ACHN (cell line): ENCODE data around the gene SPNS2.

Experiments used
- DNase-seq: peaks from one replicate; pipeline ENCODE4 v3.0.0-alpha.2; 2015
- in situ Hi-C: cut with HindIII; loops from 2 replicates; pipeline ENCODE4 v1.10.0; 2017; ENCODE audit warnings: low sequenced_read_pairs, low pct_ligation_motif_present, low pct_unique_long_range_greater_than_20kb

SPNS2 gene

DNA sequence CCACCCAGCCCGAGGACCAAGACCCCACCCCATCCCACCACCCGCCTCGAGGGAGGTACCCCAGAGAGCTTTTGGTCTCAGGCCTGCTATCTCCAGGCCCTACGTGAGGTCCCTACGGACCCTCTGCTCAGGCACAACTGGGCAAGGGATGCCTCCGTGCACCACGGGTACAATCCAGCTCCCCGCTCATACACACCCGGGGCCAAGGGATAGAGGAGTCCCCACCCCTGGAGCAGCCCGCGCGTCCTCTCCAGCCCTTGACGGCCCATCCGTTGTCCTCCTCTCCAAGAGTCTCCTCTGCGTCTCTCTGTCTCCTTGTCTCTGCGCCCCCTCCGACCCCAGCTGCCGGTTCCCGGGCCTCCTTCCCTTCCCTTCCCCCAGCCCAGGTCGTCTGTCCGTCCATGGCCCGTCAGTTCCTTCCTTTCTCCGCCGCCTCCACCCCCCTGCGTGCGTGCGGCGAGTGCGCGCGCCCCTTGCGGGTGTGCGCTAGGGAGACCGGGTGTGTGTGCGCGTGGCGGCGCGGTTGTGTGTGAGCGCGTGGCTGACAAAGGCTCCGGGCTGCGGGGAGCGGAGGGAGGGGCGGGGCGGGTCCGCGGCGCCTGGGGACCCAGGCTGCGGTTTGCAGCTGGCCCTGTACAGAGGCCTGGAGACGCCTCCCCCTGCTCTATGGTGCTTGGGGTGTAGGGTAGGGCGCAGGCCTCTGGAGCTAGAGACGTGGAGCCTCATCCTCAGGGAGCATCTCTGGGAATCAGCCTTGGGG, 930 bp downstream of the SPNS2 start:
- in situ Hi-C loops, result loop anchor here (5.0 kb wide), 1 partner anchor 77 kb away; no protein-coding TSS in a partner anchor
- peak; percentile 50 for DNase-seq

DNA sequence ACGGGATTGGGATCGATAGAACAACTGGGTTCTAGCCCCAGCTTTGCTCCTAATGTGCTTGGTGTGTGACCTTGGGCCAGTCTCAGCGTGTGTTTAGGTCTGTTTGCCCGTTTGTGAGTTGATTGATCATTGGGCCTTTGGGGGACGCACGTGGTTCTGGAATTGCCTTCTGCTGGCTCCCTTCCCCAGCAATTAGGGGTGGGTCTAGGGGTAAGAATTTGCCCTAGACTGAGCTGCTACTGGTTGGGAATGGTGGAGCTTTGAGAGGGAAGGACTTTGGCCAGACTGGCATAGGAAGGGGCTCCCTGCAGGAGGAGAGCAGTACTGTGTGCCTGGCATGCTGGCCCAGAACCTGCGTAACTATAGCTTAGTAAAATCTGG, 1.5 kb downstream of the SPNS2 start:
- DNase-seq, result peak; percentile 55
- in situ Hi-C loops, result no loop called here

DNA sequence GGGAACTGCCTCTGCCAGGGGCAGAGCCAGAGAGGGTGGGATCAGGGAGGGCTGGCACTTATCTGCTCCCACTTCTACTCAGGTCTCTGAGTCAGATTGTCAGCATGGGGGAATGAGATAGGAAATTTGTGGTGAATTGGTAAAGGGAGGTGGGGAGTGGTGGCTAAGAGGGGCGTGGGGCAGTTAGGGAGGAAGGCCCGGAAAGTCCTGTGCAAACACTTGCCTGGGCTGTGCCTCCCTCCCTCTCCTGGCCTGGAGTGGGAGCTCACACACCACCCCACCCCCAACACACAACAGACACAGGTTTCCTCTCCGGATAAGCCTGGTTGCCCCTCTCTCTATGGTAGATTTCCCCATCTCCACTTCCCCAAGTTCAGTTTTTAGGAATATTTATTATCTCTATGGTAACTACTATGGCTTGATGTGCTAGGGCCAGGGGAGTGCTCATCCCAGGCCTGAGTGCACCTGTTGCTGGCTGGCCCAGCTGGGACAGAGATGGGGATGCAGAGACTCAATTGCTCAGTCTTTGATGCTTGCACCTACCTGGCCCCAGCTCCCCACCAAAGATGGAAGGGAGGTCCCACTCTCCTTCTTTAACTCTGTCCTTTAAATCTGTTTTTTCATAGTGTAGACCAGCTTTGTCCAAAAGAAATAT, 2.7 kb downstream of the SPNS2 start:
- DNase-seq, result peak; percentile 56
- in situ Hi-C loops, result no loop called here

DNA sequence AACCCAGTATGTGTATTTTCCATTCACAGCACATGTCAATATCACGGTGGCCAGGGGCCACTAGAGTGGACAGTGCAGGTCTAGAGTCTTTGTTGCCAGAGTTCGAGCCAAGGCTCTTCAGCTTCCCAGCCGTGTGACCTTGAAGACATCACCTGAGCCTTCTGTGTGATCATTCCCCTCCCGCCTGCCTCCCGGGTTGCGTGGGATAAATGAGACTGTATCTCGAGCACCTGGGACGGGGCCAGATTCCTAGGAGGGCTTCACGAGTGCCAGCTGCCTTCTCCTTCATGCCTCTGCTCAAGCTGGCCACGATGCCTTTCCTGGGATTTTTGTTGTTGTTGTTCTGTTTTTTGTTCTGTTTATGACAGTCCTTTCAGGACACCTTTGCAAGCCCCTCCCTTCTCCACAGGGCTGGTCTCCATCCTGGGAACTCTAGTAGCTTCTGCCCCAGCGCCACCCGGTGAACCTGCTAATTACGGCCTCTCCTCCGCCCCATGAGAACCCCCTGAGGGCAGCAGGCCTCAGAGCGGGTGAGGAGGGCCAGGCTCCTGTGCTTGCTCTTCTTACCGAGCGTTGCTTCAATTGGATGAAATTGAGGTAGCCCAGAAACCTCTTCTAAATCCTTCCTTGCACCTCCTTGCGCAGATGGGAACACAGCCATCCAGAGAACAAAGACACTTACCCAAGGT, 3.9 kb downstream of the SPNS2 start:
- DNase-seq, result no peak

DNA sequence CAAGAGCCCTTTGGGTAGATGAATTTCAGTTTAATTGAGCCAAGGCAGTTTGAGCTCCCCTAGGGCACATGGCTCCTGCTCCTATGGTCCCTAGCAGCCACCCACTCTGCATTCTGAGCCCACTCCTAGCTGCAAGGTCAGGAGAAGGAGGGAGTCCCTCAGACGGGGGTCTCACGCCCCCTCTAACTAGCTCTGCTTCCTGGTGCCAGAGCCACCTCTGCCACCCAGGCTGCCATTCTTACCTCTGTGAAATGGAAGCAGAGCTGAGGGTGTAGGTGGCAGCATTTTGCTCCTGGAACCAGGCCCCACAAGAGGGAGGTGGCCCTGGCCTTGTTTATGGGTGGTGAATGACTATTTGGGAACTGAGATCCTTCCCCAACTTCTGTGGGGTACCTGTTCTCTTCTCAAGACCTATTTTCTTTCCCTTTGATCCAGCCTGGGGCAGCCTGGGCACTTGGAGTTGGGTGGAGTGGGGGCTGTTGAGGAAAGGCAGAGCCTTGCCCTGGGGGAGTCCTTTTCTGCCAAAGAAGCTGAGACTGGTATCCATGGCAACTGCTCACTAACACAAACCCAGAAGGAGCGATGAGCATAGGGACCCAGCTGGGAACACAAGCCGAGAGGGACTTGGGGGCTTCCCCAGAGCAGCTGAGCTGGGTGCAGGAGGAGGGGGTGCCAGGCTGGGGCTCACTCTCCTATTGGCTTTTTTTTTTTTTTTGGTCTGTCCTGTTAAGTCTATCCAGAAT, 4.8 kb downstream of the SPNS2 start:
- in situ Hi-C loops, result no loop called here
- DNase-seq, result no peak

More for the DNA sequence above, 3.9 kb downstream of the SPNS2 start:
- in situ Hi-C loops, result no loop called here

DNA sequence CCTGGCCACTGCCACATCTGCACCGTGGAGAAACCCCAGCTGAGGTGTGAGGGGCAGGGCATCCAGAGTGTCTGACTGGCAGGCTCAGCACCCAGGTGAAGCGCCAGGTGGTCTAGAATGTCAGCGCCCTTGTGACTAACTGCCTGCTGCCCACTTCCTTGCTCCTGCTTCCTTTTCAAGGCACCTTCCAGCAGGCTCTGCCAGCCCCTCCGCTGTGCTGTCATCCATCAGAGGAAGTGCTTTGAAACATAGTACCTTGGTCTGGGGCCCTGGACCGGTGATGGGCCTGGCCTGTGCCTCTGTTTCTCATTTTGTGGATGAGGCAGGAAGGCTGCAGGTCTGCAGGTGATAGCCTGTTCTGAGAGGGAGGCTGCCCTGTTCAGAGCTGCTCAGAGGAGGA, 5.5 kb downstream of the SPNS2 start:
- DNase-seq, result no peak
- in situ Hi-C loops, result no loop called here

DNA sequence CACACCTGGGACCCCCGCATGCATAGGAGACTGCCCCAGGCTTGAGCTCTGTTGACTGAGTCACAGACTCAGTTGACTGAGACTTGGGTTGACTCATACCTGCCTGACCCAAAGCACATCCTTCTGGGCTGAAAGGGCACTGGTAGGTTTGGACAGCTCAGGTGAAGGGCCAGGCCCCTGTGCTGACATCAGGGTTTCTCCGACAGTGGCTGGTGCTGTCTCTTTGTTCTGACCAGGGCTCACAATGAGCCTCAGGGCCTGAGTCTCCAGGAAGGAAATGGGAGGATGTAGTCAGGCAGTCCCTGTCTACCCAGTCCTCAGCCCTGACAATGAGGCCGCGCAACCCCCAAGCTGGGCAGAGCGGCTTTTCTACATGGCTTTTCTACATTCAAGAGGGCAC, 6.5 kb downstream of the SPNS2 start:
- in situ Hi-C loops, result no loop called here
- DNase-seq, result no peak

DNA sequence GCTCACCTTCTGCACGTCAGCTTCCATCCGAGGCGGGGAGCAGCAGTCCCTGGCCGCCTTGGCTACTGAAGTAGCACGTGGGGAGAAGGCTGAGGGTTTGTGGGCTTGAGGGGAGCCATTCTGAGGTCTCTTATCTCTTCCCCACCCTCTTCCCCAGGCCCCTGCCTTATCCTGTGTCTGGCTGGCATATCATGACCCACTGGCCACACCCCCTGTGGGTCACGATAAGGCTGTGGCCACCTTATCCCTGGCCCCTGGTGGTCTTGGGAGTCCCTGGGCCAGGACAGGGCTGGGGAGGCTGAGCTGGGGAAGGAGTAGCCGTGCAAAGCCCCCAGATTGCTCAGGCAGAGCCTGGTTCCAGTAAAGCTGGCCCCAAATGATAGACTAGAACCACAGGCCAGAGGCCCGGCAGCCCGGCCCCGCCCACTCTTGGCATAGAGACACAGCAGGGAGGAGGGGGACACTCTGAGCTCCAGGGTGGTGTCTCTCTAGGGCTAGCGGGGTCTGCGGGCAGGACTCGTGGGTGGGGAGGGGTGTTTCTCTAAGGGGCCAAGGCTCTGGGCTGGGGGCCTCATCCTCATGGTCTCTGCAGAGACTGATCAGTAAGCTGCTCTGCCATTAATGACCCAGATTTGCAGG, 7.6 kb downstream of the SPNS2 start:
- no peak for DNase-seq
- in situ Hi-C loops, result no loop called here

DNA sequence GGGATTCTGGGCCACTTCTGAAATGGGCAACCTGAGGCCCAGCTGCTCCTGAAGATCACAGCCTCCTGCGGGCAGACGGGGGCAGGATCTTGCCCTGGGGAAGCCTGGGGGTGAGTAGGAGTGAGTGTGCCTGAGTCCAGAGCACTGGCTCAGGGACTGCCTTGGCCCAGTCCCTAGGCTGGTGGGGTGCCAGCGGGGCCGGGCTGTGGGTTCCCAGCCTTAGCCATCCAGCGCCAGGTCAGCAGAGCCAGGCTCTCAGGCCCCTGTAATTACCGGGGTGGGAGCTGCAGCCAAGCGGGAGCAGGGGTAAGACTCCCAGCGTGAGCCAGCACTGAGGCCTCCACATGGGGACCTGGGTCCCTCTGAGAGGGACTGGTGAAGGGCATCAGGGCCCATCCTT, 8.2 kb downstream of the SPNS2 start:
- DNase-seq, result no peak
- in situ Hi-C loops, result no loop called here

DNA sequence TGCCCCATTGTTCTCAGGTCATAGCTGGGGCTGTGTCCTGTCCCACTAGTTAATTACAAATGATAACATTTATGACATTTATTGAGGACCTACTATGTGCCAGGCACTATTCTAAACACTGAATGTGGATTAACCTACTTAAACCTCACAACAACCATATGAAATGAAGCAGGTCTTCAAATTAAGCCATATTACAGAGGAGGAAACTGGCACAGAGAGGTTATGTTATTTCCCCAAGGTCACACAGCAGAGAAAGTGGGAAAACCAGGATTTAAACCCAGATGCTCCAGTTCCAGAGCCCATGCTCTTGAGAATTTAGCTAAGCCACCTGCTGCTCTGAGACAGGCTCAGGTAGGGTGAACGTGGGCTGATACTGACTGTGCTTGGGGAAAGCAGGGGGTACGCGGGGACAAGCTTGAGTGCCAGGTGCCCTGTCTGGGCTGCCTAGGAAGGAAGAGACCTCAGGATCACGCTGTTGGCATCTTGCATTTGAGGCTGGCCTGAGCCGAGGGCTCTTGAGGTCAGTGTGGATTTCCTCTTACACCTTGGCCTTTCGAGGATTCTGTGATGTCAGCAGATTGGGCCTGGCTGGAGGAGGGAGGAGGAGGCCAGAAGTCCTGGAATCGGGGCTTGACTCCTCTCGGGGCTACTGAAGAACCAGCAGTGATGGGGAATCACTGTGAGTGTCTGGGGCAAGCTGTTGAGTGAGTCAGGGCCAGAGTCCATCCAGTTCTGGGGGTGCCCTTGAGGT, 8.9 kb downstream of the SPNS2 start:
- no peak for DNase-seq
- in situ Hi-C loops, result no loop called here

DNA sequence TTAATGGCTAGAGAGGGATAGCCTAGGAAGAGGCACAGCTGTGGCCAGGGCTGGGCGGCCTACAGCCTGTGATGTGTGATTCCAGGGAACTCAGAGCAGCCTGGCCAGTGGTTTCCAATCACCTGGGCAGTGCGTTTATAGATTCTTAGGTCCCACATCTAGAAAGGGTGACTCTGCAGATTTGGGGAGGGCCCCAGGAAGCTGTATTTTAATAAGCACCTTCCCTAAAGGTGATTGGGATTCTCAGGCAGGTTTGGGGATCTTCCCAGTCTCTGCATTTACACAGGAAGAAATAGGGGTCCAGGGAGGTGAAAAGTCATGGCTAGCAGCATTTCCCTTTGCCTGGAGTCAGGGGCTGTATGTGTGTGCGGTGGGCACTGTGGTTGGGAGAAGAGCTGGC, 9.5 kb downstream of the SPNS2 start:
- no peak for DNase-seq
- in situ Hi-C loops, result no loop called here

DNA sequence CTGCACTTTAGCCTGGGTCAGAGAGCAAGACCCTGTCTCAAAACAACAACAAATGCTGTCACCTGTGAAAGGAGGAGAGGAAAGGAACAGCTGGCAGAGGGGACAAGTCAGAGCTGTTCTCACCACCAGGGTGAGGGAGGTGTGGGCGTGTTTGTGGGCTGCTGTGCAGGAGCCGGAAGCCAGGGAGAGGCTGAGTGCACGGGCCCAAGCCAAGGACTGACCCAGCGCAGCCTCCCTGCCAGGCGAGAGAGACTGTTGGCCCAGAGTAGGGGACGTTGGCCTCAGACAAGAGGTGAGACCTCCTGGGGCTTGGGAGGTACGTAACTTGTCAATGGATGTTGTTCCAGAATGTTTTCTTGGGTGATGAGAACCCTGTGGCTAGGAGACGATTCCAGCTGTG, 10.7 kb downstream of the SPNS2 start:
- no peak for DNase-seq

DNA sequence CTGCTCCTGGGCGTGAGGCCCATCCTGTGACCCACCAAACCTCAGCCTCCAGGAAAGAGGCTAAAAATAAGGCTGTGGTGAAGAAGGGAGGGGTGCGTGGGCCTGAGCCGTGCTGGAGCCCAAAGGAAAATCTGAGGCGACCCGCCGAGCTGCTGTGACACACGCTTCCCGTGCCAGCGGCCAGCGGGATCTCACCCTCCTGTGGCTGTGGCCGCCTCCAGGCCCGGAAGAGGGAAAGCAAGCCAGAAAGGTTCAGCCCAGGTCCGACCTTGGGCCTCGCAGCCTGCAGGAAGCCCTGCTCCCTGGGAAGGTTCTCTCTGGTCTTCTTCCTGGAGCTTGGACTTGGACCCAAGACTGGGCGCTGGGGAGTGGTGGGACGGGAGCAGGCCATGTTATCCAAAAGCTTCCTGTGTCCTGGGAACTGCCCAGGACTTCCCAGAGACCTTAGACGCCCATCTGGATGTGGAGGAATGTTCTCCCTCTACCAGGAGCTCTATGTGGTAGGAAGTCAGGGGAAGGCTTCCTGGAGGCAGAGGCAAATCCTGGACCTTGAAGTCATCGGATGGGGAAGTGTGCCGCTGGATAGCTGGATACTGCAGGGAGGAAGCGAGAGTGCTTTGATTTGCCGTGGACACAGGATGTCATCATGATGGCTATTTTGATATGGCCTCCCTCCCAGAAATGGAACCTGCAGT, 11.4 kb downstream of the SPNS2 start:
- in situ Hi-C loops, result no loop called here
- DNase-seq, result no peak

More for the DNA sequence above, 10.7 kb downstream of the SPNS2 start:
- in situ Hi-C loops, result no loop called here

DNA sequence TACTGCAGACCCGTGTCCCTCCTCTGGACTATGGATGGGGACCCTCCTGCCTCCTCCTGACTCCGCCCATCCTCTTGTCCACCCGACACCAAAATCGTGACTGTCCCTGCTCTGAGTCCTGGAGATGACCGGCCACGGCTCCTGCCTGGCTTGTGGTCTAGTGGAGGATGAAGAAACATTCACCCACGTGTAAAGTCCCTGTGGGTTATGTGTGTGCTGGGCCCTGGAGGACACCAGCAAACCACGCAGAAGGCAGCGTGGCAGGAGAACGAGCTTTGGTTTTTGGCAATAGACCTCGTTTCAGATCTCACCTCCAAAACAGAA, 11.9 kb downstream of the SPNS2 start:
- DNase-seq, result no peak
- in situ Hi-C loops, result no loop called here

DNA sequence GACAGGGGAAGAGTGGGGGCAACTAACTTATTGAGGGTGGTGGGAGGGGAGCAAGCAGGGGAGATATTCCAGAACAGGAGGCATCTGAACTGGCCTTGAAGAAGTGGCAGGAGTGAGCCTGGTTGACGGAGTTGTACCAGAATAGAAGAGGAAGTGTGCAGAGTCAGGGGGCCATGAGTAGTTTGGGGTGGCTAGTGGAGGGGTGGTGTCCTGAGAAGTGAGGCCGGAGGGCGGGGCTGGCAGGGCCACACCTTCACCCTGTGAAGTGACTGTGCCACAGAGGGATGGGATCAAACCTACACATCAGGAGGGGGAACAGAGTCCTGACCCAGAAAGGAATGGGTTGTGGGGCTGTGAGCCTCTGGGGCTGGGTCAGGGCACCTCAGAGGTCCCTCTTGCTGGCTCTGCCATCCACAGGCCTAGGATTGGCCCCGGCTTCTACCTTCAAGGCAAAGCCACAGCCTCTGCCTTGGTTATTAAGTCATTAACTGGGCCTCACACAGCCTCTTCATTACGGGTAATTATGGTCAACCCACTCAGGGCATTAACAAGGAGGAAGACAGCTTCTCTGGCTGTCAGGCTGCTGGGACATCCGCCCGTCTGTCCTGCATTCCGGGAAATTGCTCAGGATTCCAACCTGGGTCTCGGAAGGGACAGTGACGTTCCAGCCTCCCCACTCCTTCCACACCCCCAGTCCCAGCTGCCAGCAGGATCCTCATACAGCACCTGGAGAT, 12.7 kb downstream of the SPNS2 start:
- DNase-seq, result no peak
- in situ Hi-C loops, result no loop called here

DNA sequence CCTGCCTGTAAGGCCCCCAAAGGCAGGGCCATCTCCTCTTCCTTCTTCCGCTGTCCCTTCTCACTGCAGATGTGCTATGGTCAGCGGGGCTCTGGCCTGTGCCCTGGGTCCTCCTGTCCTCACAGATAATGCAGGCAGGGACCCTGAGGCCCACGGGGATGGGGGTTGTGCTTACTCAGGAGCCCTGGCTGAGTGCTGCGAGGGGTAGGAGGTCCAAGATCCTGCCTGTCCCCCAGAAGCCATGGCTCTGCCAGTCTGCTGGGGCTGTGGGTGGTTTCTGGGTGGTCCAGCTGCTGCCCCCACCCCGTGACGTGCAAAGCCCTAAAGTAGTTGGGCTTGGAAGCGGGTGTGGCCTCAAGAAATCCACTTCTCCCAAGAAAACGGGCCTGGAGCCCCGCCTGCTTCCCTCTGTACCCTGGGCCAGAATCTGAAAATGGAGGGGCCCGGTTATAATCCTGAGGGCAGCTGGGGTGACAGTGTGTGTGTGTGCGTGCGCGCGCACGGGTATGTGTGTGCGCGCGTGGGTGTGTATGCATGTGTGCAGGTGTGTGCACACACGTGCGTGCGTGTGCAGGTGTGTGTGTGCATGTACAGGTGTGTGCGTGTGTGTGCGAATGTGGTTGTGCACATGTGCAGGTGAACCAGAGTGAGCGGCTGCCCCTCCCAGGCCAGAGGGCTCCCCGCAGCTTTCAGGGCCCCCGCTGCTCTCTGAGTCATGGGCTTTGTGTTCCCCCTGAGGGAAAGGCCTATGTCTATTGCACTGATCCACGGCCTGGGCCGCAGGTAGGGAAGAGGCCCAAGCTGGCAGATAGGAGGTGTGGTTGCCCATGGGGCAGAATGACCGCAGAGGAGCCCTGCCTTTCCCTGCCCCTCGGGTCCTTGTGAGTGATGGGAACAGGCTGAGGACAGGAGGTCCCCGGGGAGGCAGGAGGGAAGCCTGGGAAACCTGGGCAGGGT, 13.8 kb downstream of the SPNS2 start:
- in situ Hi-C loops, result no loop called here
- DNase-seq, result no peak
